Cardiac fibroblast (primary cell): ENCODE measurements around the gene DEGS2.
"Not testable (repeated sequence)": the region's sequence is repeated elsewhere in the genome, so short reads cannot be mapped to it uniquely, and the experiment has no call there.

Experiments used
- DNase-seq, 2 donors: peaks; one replicate each; pipeline versions ENCODE4 v3.0.0 to v3.0.0-alpha.2; 2010; ENCODE audit warnings: low read depth in 2 of 2
- H3K4me3 ChIP-seq, 2 donors: replicated peaks in 1 of 2; 1 replicate in 1 of 2; 2 replicates in 1 of 2; pipeline ENCODE4 v1.5.1; 2011; ENCODE audit warnings: low read depth in 2 of 2, low read length in 2 of 2, mild to moderate bottlenecking in 2 of 2, moderate library complexity in 1 of 2
- CTCF ChIP-seq: IDR thresholded peaks from one replicate; pipeline ENCODE4 v1.5.1; 2011; ENCODE audit warnings: low read depth, mild to moderate bottlenecking, low read length, inconsistent platforms

The DEGS2 gene

GRCh38 chr14:100190126-100190525 lies 30.7 kb upstream of the DEGS2 start:
- DNase-seq, result no peak
- no peak for TF ChIP-seq CTCF

GRCh38 chr14:100188392-100189030 lies 29.1 kb upstream of the DEGS2 start:
- no peak overlapping the region for H3K4me3 ChIP-seq
- no peak for TF ChIP-seq CTCF
- no peak for DNase-seq

More at GRCh38 chr14:100190126-100190525, 30.7 kb upstream of the DEGS2 start:
- no peak overlapping the region for H3K4me3 ChIP-seq

- no peak for TF ChIP-seq CTCF
- no peak overlapping the region for H3K4me3 ChIP-seq
- no peak for DNase-seq
Measured at GRCh38 chr14:100187247-100187833, 27.9 kb upstream of the DEGS2 start.

GRCh38 chr14:100181876-100182551 lies 22.6 kb upstream of the DEGS2 start:
- H3K4me3 ChIP-seq, DNase-seq: not testable (repeated sequence)

- DNase-seq, H3K4me3 ChIP-seq: not testable (repeated sequence)
Measured at GRCh38 chr14:100180671-100181070, 21.2 kb upstream of the DEGS2 start.

- H3K4me3 ChIP-seq, result no peak overlapping the region
- TF ChIP-seq CTCF, result no peak
- DNase-seq, result no peak
Measured at GRCh38 chr14:100178691-100179090, 19.2 kb upstream of the DEGS2 start.

GRCh38 chr14:100176811-100177327 lies 17.4 kb upstream of the DEGS2 start:
- no peak overlapping the region for H3K4me3 ChIP-seq
- no peak for DNase-seq
- TF ChIP-seq CTCF, result no peak
